HG03432 (cell line): ENCODE data around the gene PAEP.
"Not testable (repeated sequence)": the region's sequence is repeated elsewhere in the genome, so short reads cannot be mapped to it uniquely, and the experiment has no call there.

ENCODE experiments used
- ATAC-seq: cut with Tn5 transposase; IDR thresholded peaks from one replicate; pipeline ENCODE4 v1.9.1; 2021; ENCODE audit warnings: mild to moderate bottlenecking, moderate library complexity; ENCODE audit not compliant: unreplicated experiment

Gene PAEP

DNA sequence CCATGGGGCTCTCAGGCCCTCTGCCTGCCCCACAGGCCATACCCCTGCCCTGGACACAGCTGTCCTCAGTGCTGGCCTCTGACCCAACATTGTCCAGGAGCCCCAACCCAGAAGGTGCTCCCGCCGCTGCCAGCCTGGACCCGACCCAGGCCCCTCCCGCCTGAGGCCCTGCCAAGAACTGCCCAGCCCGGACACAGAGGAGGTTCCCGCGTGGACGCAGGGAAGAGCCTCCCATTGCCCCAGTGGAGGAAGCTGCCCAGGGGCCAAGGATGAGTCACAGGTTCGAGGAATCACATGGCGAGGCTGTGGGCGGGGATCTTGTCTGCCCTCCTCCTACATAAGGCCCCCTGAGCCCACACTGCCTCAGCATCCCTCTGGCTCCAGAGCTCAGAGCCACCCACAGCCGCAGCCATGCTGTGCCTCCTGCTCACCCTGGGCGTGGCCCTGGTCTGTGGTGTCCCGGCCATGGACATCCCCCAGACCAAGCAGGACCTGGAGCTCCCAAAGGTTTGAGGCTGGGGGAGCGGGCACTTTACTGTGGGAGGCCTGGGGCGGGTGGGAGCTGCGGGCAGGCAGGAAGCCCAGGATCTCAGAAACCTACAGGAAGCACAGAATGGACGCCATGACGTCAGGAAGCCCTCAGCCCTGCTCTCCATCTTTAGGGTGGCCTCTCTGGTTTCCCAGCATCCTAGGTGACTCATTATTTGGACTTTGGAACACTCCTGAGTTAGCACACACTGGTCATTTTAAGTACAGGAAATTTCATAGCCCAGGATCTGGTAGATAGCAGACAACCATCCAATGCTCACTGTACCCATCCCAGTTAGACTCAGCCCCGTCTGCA lies at the start of gene PAEP:
PAEP (plus strand) TSS at position 366 of the 844 bp plus-strand sequence.
- no peak for ATAC-seq

DNA sequence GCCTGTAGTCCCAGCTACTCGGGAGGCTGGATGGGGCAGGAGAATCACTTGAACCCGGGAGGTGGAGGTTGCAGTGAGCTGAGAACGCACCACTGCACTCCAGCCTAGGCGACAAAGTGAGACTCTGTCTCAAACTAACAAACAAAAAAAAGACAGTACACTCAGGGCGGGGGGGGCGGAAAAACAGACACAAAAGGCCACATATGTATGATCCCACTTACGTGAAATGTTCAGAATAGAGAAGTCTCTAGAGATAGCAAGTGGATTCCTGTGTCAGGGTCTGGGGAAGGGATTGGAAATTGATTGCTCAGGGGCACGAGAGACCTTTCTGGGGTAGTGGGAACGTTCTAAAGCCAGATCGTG lies 49.3 kb upstream of the PAEP start:
- ATAC-seq, result no peak

DNA sequence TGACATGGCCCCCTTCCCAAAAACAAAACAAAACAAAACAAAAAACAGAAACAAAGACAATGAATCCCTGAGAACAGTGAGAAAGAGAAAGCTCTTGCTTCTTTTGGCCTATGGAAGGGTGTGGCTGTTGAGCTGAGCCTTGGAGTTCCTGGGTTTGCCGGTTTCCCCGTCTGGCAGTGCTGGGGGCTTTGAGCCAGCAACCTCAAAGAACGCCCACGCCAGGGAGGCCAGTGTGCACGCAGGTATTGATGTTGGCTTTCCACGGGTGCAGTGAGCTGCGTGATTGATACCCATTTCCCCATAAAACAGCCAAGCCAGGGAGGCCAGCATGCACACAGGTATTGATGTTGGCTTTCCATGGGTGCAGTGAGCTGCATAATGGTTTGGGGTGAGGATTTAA lies 48.7 kb upstream of the PAEP start:
- ATAC-seq, result no peak

DNA sequence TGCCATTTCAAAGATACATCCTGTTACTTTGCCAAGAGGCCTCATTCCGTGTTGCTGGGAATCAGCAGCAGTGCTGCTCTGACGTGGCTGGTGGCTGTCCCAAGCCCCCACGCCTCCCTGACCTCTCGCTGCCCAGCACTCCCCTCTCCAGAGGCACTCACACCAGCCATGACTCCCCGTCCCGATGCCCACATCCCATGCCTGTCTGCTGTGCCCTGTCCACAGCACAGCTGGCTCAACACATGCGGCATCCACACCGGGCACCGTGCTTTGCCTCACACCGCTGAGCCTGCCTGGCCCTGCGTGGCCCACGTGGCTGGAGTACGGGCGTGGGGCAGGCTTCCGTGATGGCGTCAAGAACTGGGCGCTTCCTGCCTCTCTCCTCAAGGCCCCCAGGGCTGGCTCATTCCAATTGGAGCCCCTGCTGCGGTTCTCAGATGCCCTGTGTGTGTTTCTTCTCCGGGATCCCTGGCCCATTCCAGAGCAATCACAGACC lies 48.2 kb upstream of the PAEP start:
- ATAC-seq, result no peak

DNA sequence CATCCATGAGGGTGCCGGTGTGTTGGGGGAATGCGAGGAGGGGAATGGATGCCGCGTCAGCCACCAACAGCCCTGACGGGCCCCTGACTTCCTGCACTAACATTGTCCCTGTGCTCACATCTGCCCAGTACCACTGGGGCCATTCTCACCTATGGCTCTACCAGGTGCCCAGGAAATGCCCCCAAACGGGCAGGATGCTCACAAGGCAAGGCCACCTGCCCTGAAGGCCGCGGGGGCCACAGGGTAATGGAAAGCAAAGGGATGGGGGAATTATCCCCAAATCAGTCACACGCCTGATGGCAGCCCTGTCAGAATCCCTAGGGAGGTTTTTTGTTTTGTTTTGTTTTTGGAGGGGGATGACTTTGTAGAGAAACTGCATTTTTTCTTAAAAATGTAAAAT lies 47.6 kb upstream of the PAEP start:
- not testable (repeated sequence) for ATAC-seq

DNA sequence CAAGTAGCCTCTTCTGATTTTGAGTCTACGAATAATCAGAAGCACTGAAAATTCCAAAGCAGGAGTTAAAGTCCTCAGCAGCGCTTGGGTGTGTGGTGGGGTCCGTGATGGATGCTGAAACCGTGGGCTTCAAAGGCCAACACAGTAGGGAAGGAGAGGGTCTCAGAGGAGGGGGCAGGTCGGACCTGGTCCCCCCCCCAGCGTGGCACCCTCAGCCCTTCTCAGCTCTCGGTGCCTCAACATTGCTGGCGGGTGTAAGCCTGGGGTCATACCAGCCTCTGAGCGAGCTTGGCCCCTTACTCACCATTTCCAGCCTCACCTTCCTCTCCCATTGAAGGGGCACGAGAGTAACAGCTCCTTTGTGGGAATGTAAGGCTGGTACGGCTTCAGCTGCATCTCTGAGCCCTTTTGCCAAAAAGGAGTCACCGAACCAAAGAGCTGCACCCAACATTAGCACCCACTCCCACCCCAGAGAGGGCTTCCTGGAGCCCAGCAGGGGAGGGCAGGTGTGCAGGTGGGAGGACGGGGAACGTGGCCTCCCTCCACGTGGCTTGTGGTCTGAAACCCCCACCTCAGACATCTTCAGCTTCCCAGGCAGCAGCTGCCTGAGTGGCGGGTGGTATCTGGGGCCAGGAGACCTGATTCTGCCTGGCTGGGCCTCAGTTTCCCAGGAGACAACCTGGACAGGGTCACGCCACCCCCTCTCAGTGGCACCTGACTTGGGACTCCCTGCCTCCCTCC lies 47.0 kb upstream of the PAEP start:
- ATAC-seq, result no peak

DNA sequence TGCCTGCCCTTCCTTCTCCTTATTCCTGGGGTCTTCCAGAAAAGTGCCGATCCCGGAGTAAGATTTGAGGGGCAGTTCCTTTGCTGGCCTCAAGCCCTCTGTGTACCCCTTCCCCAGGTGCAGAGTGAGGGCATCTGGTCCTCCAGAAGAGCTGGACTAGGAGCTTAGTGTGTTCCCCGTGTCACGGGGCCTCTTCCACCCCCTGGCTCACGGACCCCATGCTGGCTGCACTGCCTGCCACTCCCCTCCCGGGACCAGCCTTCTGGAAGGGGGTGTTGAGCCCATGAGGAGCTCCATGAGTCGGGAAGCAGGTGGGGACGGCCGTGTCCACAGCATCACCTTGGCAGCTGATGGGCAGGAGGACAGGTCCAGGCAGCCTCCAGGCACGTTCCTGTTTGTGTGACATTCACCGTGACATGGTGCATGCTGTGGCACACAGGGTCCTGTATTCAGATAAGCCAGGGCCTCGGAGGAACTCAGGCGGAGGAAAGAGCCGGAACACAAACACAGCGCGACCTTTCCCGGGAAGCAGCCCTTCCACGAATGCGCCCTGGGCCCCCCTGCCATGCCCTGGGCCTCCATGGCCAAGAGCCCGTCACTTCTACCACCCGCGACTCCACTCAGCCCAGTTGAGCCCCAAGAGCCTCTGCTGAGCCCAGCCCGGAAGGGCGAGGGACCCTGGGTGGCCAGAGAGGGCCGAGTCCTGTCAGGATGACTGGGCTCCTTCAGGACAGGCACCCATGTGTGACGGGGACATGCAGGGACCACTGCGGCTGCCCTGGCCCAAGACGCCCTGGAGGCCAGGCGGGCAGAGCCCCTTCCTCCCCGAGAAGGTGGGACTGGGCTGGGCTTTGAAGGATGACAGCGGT lies 46.2 kb upstream of the PAEP start:
- ATAC-seq, result no peak

DNA sequence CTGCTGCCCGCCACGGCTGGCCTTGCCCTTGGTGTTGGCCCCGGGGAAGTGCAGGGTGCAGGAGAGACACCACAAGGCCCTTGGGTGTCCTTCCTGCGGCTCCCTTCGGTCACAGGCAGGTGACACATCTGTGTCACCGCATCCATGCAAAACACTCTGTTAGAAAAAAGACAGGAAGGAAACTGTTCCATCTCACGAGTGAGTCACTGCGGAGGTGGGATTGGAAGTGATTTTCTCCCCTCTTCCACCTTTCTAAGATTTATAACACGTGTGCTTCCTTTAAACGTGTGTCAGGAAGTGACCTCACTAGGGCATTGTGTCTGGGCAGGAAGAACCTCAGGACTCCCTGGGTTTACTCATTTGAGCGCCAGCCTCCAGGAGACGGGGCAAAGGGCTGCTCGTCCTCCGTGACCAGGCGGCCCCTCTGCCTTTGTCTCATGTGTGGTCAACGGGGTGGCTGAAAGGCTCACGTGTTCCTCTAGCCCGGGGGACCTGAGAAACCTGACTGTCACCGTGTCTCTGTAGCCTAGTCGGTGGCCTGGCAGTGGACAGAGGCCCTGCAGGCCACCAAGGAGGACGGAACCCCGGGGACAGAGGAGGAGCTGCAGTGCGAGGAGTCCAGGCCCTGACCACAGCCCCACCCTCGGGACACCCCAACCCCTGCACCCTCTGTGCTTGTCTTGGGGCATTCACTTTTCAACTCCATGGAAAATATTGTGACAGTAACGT lies 45.3 kb upstream of the PAEP start:
- no peak for ATAC-seq

DNA sequence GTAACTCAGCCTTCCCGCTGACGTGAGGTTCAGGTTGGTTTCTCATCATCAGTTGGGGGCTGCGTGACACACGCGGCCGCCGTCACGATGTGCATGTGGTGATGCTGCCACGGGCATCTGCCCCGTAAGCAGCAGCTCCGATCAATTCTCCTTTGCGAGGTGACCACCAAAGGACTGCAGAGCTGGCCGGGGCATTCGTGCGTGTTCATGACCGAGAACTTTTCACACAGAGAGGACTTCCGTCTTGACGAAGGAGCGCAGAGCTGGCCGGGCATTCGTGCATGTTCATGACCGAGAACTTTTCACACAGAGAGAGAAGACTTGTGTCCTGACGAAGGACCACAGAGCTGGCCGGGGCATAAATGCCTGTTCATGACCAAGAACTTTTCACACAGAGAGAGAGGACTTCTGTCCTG lies 44.1 kb upstream of the PAEP start:
- ATAC-seq, result no peak

DNA sequence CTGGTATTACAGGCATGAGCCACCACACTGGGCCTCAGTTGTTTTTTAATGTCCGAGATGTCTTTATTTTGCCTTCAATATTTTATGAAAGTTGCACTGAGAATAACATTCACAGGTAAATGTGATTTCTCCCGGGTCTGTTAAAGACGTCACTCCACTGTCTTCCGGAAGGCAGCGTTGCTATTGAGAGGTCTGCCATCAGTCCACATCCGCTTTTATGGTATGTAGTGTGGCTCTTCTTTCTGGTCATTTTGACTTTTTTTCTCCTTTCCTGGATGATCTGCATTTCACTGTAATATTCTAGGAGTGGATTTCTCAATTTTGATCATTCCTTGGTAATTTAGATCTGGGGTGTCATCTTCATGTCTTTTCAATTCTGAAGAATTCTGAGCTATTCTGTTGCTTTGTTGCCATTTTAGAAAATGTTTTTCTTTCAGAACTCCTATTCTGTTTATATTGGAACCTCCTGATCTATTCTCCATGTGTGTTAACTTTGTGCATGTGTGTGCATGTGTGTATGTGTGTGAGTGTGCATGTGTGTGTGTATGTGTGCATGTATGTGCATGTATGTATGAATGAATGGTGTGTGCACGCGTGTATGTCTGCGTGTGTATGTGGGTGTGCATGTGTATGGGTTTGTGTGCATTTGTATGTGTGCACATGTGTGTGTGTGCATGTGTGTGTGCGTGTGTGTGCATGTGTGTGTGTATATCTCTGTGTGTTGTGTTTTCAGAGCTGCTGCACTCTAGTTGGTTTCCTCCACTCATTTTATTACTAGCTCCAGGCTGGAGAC lies 42.2 kb upstream of the PAEP start:
- no peak for ATAC-seq

DNA sequence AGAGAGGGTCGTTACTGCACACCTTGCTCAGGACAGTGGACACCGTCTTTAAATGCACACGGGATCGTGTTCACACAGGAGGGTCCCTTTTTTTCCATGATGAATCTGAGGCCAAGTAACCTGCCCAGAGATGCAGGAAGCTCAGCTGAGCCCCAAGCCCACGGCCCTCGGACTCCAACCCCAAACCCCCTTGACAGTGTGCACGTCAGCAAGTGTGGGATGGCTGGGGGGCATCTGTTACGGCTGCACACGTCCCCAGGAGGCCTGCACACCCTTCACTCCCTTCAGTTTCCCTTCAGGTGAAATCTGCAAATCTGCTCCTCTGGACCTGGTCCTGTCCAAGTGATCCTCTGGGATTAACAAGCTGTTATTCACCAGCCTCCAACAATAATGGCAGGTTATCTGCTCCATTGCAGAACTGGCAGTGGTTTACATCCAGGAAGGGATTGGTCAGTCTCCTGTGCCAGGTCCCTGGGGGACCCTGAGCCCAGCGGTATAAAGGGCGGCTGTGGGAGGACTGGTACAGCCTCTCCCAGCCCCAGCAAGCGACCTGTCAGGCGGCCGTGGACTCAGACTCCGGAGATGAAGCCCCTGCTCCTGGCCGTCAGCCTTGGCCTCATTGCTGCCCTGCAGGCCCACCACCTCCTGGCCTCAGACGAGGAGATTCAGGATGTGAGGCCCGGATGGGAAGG lies 40.5 kb upstream of the PAEP start, which contains the start of gene LCN1:
LCN1 (plus strand) TSS at position 525 of the 692 bp plus-strand sequence; CDS start at position 583, 58 bp downstream.
- ATAC-seq, result no peak

DNA sequence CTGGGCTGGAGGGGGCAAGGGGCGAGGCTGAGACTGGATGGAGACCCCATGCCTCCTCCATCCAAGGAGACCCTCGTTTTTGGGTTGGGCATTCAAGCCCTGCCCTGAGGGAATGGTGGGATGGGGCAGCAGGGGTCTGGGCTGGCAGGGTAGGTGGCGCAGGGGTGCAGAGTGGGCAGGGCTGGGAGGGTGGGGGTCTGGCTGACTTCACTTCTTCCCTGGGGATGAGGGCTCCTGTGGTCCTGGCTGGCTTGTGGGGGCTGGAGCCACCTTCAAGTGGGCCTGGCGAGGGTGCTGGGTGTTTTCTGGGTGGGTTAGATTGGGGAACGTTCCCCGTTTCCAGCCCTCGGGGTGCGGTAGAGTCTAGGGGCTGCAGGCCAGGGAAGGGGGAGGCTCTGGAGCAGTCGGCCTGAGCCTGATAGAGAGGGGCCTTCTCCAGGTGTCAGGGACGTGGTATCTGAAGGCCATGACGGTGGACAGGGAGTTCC lies 39.9 kb upstream of the PAEP start:
- no peak for ATAC-seq

DNA sequence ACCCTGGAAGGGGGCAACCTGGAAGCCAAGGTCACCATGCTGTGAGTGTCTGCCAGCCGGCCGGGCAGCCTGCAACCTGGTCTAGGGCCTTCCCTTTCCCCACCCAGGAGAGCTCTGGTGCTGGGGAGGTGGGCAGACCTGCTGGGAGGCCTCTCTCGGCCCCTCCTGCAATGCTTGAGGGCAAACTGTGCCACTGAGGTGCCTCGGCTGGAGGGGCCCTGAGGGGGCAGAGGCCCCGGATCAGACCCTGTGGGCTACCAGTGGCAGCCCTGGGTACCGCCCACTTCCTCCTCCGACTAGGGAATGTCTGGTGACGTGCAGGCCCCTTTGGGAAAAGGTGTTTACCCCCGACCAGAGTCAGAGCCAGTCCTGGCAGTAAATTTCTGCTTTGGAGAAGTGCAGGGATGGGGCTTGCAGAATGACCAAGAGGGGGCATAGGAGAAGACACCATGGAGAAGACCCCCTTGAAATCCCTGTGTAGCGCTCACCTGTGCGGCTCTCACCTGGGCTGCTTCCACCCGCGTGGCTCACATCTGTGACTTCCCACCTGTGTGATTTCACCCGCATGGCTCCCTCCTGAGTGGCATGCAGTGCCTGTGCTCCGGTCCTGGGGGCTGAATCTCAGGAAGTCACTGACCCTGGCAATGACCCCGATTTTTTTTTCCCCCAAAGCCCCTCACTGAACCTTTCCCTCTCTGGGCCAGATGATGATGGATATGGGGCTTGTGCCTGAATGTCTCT lies 39.2 kb upstream of the PAEP start:
- no peak for ATAC-seq

DNA sequence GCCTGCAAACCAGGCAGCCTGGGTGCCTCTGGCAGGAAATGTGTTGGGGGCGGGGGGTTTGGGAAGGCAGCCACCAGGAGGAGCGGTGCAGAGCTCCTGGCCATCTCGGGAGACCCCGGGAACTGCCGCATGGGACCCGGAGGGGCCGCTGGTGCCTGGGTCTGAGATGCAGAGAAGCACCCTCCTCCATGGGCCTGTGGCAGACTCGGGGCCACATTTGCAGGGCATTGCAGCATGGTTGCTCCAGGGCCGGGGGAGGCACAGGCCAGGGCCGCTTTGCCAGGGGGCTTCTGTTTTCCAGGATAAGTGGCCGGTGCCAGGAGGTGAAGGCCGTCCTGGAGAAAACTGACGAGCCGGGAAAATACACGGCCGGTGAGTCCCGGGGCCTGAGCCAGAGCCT lies 38.6 kb upstream of the PAEP start:
- ATAC-seq, result no peak

DNA sequence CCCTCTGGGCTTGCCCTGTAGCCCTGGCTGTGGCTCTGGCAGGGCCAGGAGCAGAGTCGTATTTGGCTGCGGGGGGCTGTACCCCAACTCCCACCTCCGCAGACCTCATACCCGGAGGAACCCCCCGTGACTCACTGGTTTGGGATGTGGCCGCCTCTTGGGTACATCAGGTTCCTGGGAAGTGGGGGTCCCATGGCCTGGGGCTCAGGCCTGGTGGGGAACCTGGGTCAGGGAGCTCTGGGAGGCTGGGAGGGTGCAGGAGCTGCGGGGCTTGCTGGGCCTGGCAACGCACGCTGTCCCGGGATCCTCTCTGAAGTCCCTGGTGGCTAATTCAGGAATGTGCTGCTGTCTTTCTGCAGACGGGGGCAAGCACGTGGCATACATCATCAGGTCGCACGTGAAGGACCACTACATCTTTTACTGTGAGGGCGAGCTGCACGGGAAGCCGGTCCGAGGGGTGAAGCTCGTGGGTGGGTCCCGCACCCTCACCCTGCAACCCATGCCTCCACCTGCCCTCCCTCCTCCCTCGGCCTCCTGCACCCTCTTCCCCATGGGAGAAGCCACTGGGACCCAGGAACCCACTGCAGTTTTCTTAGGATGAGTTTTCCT lies 37.9 kb upstream of the PAEP start:
- ATAC-seq, result no peak

DNA sequence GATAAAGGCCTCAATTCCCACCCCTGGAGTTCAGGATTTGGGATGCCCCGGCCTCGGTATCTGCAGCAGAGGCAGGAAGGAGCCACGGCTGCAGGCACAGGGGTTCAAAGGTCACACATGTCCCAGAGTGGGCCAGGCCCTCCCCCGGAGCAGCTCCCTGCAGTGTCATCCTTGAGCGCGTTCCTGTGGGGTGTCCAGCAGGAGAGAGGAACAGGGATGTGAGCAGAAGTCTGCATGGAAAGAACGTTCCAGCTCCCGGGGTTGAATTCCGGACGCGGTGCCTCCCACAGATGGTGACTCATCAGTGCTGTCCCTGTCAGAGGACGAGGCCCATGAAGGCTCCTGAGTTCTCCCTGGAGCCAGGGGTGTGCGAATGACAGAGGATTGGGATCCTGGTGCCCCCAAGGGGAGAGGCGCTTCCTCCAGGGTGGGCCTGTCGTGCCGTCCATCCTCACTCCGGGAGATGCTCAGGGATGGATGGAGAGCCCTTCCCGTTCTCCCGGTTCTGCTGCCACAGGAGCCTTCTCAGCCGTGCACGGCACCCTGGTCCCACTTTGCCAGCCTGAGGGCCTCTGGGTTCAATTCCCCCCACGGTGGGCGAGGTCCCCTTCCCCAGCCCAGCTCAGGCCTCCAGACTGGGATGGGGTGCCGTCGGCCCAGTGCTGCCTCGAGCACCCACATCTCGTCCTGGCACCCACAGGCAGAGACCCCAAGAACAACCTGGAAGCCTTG lies 37.3 kb upstream of the PAEP start:
- no peak for ATAC-seq
